Measurements from ENCODE around the gene MLLT3. TPM values are rescaled to one million over a fixed set of nuclear protein-coding genes. Genes with fewer than 3 reads are reported as not detected.

Gene MLLT3
- total RNA-seq, 1 experiment from 2014 or later: 24.4 TPM

- Histone ChIP-seq H3K36me3 (ENCODE audit: control insufficient read depth, insufficient read depth, low read length) (no peaks in the 10 kb centered on the region), H3K9me3 (no peaks in the 10 kb centered on the region), H3K27me3 (replicated peaks; ENCODE audit: control insufficient read depth, insufficient read depth, low read length) (no peaks in the 10 kb centered on the region), H3K4me1 (no peaks in the 10 kb centered on the region), H3K4me3 (ENCODE audit: low read depth, low read length) (no peak overlapping the region)
- intact Hi-C loops (cut with micrococcal nuclease; ENCODE audit: unreplicated experiment): no loop called here
- no peak for TF ChIP-seq CTCF (IDR thresholded peaks at IDR 0.05; ENCODE audit: insufficient read depth in 1 of 2, low read depth in 1 of 2, low read length in 1 of 2, severe bottlenecking in 1 of 2, unreplicated experiment in 1 of 2)
- CTCF ChIA-PET: no interaction called here
- POLR2A ChIA-PET: no interaction called here
- H3K36me3 Mint-ChIP-seq (ENCODE audit: insufficient read depth, unreplicated experiment): no peaks in the 10 kb centered on the region
- no peak overlapping the region for H3K4me3 Mint-ChIP-seq (ENCODE audit: unreplicated experiment)
- H3K27me3 Mint-ChIP-seq (ENCODE audit: insufficient read depth, unreplicated experiment): no peaks in the 10 kb centered on the region
- H3K27ac Mint-ChIP-seq (ENCODE audit: unreplicated experiment): no peak overlapping the region
- BruUV-seq (replicated peaks): no TSS peak
- H3K9me3 Mint-ChIP-seq (ENCODE audit: unreplicated experiment): no peaks in the 10 kb centered on the region
- DNase-seq: no peak
- H3K4me1 Mint-ChIP-seq (ENCODE audit: low read depth, unreplicated experiment): no peaks in the 10 kb centered on the region
Measured at GRCh38 chr9:20499013-20499412, 123.3 kb downstream of the MLLT3 start.

- Histone ChIP-seq H3K4me3 (ENCODE audit: low read depth, low read length) (no peak overlapping the region), H3K4me1 (no peaks in the 10 kb centered on the region), H3K36me3 (ENCODE audit: control insufficient read depth, insufficient read depth, low read length) (no peaks in the 10 kb centered on the region), H3K9me3 (no peaks in the 10 kb centered on the region), H3K27me3 (replicated peaks; ENCODE audit: control insufficient read depth, insufficient read depth, low read length) (no peaks in the 10 kb centered on the region)
- no peak for DNase-seq
- Mint-ChIP-seq H3K27me3 (ENCODE audit: insufficient read depth, unreplicated experiment) (no peaks in the 10 kb centered on the region), H3K4me1 (ENCODE audit: low read depth, unreplicated experiment) (no peaks in the 10 kb centered on the region), H3K4me3 (ENCODE audit: unreplicated experiment) (no peak overlapping the region), H3K9me3 (ENCODE audit: unreplicated experiment) (no peaks in the 10 kb centered on the region), H3K27ac (ENCODE audit: unreplicated experiment) (no peak overlapping the region), H3K36me3 (ENCODE audit: insufficient read depth, unreplicated experiment) (no peaks in the 10 kb centered on the region)
- no TSS peak for BruUV-seq (replicated peaks)
- ChIA-PET POLR2A (no interaction called here), CTCF (no interaction called here)
- TF ChIP-seq CTCF (IDR thresholded peaks at IDR 0.05; ENCODE audit: insufficient read depth in 1 of 2, low read depth in 1 of 2, low read length in 1 of 2, severe bottlenecking in 1 of 2, unreplicated experiment in 1 of 2): no peak
- intact Hi-C loops (cut with micrococcal nuclease; ENCODE audit: unreplicated experiment): no loop called here
Measured at GRCh38 chr9:20496328-20496727, 126.0 kb downstream of the MLLT3 start.

- H3K9me3 ChIP-seq: no peaks in the 10 kb centered on the region
- Mint-ChIP-seq H3K4me3 (ENCODE audit: unreplicated experiment) (no peak overlapping the region), H3K9me3 (ENCODE audit: unreplicated experiment) (no peaks in the 10 kb centered on the region), H3K27ac (ENCODE audit: unreplicated experiment) (no peak overlapping the region), H3K27me3 (ENCODE audit: insufficient read depth, unreplicated experiment) (no peaks in the 10 kb centered on the region), H3K36me3 (ENCODE audit: insufficient read depth, unreplicated experiment) (no peaks in the 10 kb centered on the region), H3K4me1 (ENCODE audit: low read depth, unreplicated experiment) (no peaks in the 10 kb centered on the region)
- ChIA-PET POLR2A (no interaction called here), CTCF (no interaction called here)
- intact Hi-C loops (cut with micrococcal nuclease; ENCODE audit: unreplicated experiment): no loop called here
- no peak overlapping the region for H3K4me3 ChIP-seq (ENCODE audit: low read depth, low read length)
- DNase-seq: no peak
- no peaks in the 10 kb centered on the region for H3K4me1 ChIP-seq
- no peaks in the 10 kb centered on the region for H3K27me3 ChIP-seq (replicated peaks; ENCODE audit: control insufficient read depth, insufficient read depth, low read length)
- no peaks in the 10 kb centered on the region for H3K36me3 ChIP-seq (ENCODE audit: control insufficient read depth, insufficient read depth, low read length)
- no TSS peak for BruUV-seq (replicated peaks)
- TF ChIP-seq CTCF (IDR thresholded peaks at IDR 0.05; ENCODE audit: insufficient read depth in 1 of 2, low read depth in 1 of 2, low read length in 1 of 2, severe bottlenecking in 1 of 2, unreplicated experiment in 1 of 2): no peak
Measured at GRCh38 chr9:20495098-20495497, 127.2 kb downstream of the MLLT3 start.

All from Caco-2 (cell line).